ENCODE results near the gene SUPT3H. TPM values are rescaled to one million over a fixed set of nuclear protein-coding genes. Genes with fewer than 3 reads are reported as not detected.
"Not testable (repeated sequence)": the region's sequence is repeated elsewhere in the genome, so short reads cannot be mapped to it uniquely, and the experiment has no call there.

The SUPT3H gene
- total RNA-seq, 4 donors from 2014 or later: 0.80 to 12.7 (median 3.0) TPM

- in situ Hi-C loops (cut with MboI; ENCODE audit: low pct_ligation_motif_present in 1 of 4, low pct_unique_long_range_greater_than_20kb in 1 of 4, low sequenced_read_pairs in 3 of 4) (no loop called here), intact Hi-C loops (cut with DNase I; ENCODE audit: low total_unique reads) (no loop called here)
- no peak for TF ChIP-seq CTCF (IDR thresholded peaks at IDR 0.05)
- no peak for TF ChIP-seq POLR2AphosphoS5 (IDR thresholded peaks at IDR 0.05)
- TF ChIP-seq EP300 (IDR thresholded peaks at IDR 0.05; ENCODE audit: low read depth): no peak
- TF ChIP-seq POLR2A (IDR thresholded peaks at IDR 0.05): no peak
- Histone ChIP-seq H3K27me3 (no peaks in the 10 kb centered on the region), H3K4me3 (no peak overlapping the region), H3K27ac (no peak overlapping the region), H3K4me1 (no peaks in the 10 kb centered on the region), H3K36me3 (no peaks in the 10 kb centered on the region), H3K9me3 (no peaks in the 10 kb centered on the region)
- 93 to 95% methylated on average over 2 to 4 of the region's 4 CpGs for WGBS, 2 donors (ENCODE audit: low coverage in 1 of 2)
- DNase-seq: no peak
Observed at GRCh38 chr6:45184937-45185336, 192.8 kb downstream of the SUPT3H start.

GRCh38 chr6:45184040-45184439 lies 193.7 kb downstream of the SUPT3H start:
- H3K36me3 ChIP-seq: no peaks in the 10 kb centered on the region
- H3K4me1 ChIP-seq: no peaks in the 10 kb centered on the region
- H3K9me3 ChIP-seq: no peaks in the 10 kb centered on the region
- H3K27ac ChIP-seq: no peak overlapping the region
- WGBS, 2 donors (ENCODE audit: low coverage in 1 of 2): 84 to 88% methylated on average over 4 of the region's 4 CpGs
- H3K4me3 ChIP-seq: no peak overlapping the region
- no peak for TF ChIP-seq EP300 (IDR thresholded peaks at IDR 0.05; ENCODE audit: low read depth)
- H3K27me3 ChIP-seq: no peaks in the 10 kb centered on the region
- intact Hi-C loops (cut with DNase I; ENCODE audit: low total_unique reads): no loop called here
- no peak for DNase-seq
- in situ Hi-C loops (cut with MboI; ENCODE audit: low pct_ligation_motif_present in 1 of 4, low pct_unique_long_range_greater_than_20kb in 1 of 4, low sequenced_read_pairs in 3 of 4): no loop called here

- H3K4me3 ChIP-seq; DNase-seq; H3K36me3 ChIP-seq; H3K9me3 ChIP-seq; intact Hi-C loops (cut with DNase I; ENCODE audit: low total_unique reads); H3K4me1 ChIP-seq; H3K27ac ChIP-seq; in situ Hi-C loops (cut with MboI; ENCODE audit: low pct_ligation_motif_present in 1 of 4, low pct_unique_long_range_greater_than_20kb in 1 of 4, low sequenced_read_pairs in 3 of 4); H3K27me3 ChIP-seq: not testable (repeated sequence)
- WGBS, 2 donors (ENCODE audit: low coverage in 1 of 2): no CpG with 5 or more reads among the region's 9 CpGs
Observed at GRCh38 chr6:45176373-45176772, 201.4 kb downstream of the SUPT3H start.

GRCh38 chr6:45175272-45175671 lies 202.5 kb downstream of the SUPT3H start:
- TF ChIP-seq POLR2A (IDR thresholded peaks at IDR 0.05) (no peak), POLR2AphosphoS5 (IDR thresholded peaks at IDR 0.05) (no peak), CTCF (IDR thresholded peaks at IDR 0.05) (no peak)
- no peak overlapping the region for H3K4me3 ChIP-seq
- H3K27me3 ChIP-seq: no peaks in the 10 kb centered on the region
- WGBS, 2 donors (ENCODE audit: low coverage in 1 of 2): 58 to 78% methylated on average over 3 to 7 of the region's 7 CpGs
- in situ Hi-C loops (cut with MboI; ENCODE audit: low pct_ligation_motif_present in 1 of 4, low pct_unique_long_range_greater_than_20kb in 1 of 4, low sequenced_read_pairs in 3 of 4): no loop called here
- no peak for DNase-seq
- no peaks in the 10 kb centered on the region for H3K4me1 ChIP-seq
- intact Hi-C loops (cut with DNase I; ENCODE audit: low total_unique reads): no loop called here
- H3K36me3 ChIP-seq: no peaks in the 10 kb centered on the region
- no peak overlapping the region for H3K27ac ChIP-seq
- no peaks in the 10 kb centered on the region for H3K9me3 ChIP-seq

- H3K9me3 ChIP-seq: no peaks in the 10 kb centered on the region
- intact Hi-C loops (cut with DNase I; ENCODE audit: low total_unique reads): no loop called here
- no peak for DNase-seq
- WGBS, 2 donors (ENCODE audit: low coverage in 1 of 2): 63 to 64% methylated on average over 3 of the region's 3 CpGs
- H3K4me3 ChIP-seq: no peak overlapping the region
- no peak for TF ChIP-seq CTCF (IDR thresholded peaks at IDR 0.05)
- no peak for TF ChIP-seq POLR2A (IDR thresholded peaks at IDR 0.05)
- TF ChIP-seq EP300 (IDR thresholded peaks at IDR 0.05; ENCODE audit: low read depth): no peak
- TF ChIP-seq POLR2AphosphoS5 (IDR thresholded peaks at IDR 0.05): no peak
- in situ Hi-C loops (cut with MboI; ENCODE audit: low pct_ligation_motif_present in 1 of 4, low pct_unique_long_range_greater_than_20kb in 1 of 4, low sequenced_read_pairs in 3 of 4): no loop called here
- H3K27me3 ChIP-seq: no peaks in the 10 kb centered on the region
- no peak overlapping the region for H3K27ac ChIP-seq
- H3K36me3 ChIP-seq: no peaks in the 10 kb centered on the region
- H3K4me1 ChIP-seq: no peaks in the 10 kb centered on the region
Observed at GRCh38 chr6:45174045-45174444, 203.7 kb downstream of the SUPT3H start.

All from transverse colon (tissue), 4 donors.